Measurements from ENCODE around the gene GOLGA6L2. TPM values are rescaled to one million over a fixed set of nuclear protein-coding genes. Genes with fewer than 3 reads are reported as not detected.
A peak's percentile ranks its signal among the peaks of the same experiment; 100 is the strongest.

Gene GOLGA6L2
- total and polyA plus RNA-seq, 2 of the 13 experiments (the other 11 are each of a cell fraction or from before 2014, with no cell fraction given) = not detected

DNA sequence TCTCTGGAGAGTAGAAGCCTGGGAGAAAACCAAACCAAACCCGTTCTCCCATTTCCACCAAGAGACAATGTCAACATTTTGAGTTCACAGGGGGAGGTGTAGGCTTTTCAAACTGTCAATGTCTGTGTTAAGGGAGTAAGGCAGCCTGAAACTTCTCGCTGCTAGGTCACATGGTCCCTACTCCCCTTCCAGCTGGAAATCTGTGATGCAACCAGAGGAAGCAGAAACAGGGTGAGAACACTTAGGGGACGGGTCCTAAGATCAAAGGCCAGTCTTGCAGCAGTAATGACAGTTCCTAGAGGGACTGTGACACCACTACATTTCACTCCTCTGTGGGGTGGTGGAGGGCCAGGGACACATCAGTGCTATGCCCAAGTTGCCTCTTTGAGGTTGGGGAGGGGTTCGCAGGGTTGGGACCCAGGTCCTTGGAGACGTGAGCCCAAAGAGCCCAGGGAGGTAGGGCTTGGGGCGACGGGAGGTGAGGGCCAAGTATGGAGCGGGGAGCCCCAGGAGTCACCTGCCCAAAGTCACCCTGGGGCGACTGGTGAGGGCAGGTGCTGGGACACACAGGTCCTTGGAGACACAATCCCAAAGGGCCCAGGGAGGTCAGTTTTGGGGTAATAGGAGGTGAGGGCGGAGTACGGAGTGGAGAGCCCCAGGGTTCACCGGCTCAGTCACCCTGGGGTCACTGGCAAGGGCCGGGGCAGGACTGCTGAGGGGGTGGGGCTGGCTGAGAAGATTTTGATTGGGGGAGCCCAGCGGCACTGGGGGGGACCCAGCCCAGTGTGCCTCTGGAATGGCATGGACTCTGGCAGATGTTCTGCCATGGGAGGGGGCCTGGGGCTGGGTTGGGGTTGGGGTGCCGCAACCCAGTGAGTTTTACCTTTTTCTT, 582 bp downstream of the GOLGA6L2 start (continued):
- no peak for TF ChIP-seq JARID2 (CRISPR knock-in tag; IDR thresholded peaks at IDR 0.05; ENCODE audit: insufficient replicate concordance)
- TF ChIP-seq FOSL2 (CRISPR knock-in tag; IDR thresholded peaks at IDR 0.05) = peak; percentile 62; the same call in 1 of the 2 replicates
- no peak for TF ChIP-seq MAFK (conservative IDR thresholded peaks at IDR 0.05 in 1 of 2, IDR thresholded peaks at IDR 0.05 in 1 of 2; ENCODE audit: low read length in 2 of 2)
- TF ChIP-seq HOXA5 (CRISPR knock-in tag; IDR thresholded peaks at IDR 0.05) = no peak
- no peak for TF ChIP-seq KMT2A (CRISPR knock-in tag; IDR thresholded peaks at IDR 0.05)
- no peak for TF ChIP-seq TCF12 (IDR thresholded peaks at IDR 0.05)
- no peak for TF ChIP-seq TCF12 (CRISPR knock-in tag; IDR thresholded peaks at IDR 0.05)
- TF ChIP-seq GABPA (IDR thresholded peaks at IDR 0.05; ENCODE audit: low read depth, low read length) = no peak
- TF ChIP-seq GABPA (CRISPR knock-in tag; IDR thresholded peaks at IDR 0.05; ENCODE audit: low read depth) = peak; percentile 58; the same call in 1 of the 2 replicates
- TF ChIP-seq, protein P1, sequence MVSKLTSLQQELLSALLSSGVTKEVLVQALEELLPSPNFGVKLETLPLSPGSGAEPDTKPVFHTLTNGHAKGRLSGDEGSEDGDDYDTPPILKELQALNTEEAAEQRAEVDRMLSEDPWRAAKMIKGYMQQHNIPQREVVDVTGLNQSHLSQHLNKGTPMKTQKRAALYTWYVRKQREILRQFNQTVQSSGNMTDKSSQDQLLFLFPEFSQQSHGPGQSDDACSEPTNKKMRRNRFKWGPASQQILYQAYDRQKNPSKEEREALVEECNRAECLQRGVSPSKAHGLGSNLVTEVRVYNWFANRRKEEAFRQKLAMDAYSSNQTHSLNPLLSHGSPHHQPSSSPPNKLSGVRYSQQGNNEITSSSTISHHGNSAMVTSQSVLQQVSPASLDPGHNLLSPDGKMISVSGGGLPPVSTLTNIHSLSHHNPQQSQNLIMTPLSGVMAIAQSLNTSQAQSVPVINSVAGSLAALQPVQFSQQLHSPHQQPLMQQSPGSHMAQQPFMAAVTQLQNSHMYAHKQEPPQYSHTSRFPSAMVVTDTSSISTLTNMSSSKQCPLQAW (CRISPR knock-in tag; IDR thresholded peaks at IDR 0.05) = no peak
- TF ChIP-seq, protein P2, sequence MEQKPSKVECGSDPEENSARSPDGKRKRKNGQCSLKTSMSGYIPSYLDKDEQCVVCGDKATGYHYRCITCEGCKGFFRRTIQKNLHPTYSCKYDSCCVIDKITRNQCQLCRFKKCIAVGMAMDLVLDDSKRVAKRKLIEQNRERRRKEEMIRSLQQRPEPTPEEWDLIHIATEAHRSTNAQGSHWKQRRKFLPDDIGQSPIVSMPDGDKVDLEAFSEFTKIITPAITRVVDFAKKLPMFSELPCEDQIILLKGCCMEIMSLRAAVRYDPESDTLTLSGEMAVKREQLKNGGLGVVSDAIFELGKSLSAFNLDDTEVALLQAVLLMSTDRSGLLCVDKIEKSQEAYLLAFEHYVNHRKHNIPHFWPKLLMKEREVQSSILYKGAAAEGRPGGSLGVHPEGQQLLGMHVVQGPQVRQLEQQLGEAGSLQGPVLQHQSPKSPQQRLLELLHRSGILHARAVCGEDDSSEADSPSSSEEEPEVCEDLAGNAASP (CRISPR knock-in tag; IDR thresholded peaks at IDR 0.05; ENCODE audit: borderline replicate concordance) = no peak
- no peak for TF ChIP-seq NR2C2 (CRISPR knock-in tag; IDR thresholded peaks at IDR 0.05; ENCODE audit: borderline replicate concordance)
- TF ChIP-seq ZNF101 (CRISPR knock-in tag; IDR thresholded peaks at IDR 0.05; ENCODE audit: borderline replicate concordance, low read depth) = no peak
- TF ChIP-seq ZNF891 (CRISPR knock-in tag; IDR thresholded peaks at IDR 0.05) = no peak
- no peak for TF ChIP-seq KLF15 (CRISPR knock-in tag; IDR thresholded peaks at IDR 0.05; ENCODE audit: borderline replicate concordance)
- TF ChIP-seq ARNT (IDR thresholded peaks at IDR 0.05) = no peak
- TF ChIP-seq DNMT1 (CRISPR knock-in tag; IDR thresholded peaks at IDR 0.05) = no peak
- TF ChIP-seq, protein P3, sequence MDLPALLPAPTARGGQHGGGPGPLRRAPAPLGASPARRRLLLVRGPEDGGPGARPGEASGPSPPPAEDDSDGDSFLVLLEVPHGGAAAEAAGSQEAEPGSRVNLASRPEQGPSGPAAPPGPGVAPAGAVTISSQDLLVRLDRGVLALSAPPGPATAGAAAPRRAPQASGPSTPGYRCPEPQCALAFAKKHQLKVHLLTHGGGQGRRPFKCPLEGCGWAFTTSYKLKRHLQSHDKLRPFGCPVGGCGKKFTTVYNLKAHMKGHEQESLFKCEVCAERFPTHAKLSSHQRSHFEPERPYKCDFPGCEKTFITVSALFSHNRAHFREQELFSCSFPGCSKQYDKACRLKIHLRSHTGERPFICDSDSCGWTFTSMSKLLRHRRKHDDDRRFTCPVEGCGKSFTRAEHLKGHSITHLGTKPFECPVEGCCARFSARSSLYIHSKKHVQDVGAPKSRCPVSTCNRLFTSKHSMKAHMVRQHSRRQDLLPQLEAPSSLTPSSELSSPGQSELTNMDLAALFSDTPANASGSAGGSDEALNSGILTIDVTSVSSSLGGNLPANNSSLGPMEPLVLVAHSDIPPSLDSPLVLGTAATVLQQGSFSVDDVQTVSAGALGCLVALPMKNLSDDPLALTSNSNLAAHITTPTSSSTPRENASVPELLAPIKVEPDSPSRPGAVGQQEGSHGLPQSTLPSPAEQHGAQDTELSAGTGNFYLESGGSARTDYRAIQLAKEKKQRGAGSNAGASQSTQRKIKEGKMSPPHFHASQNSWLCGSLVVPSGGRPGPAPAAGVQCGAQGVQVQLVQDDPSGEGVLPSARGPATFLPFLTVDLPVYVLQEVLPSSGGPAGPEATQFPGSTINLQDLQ (CRISPR knock-in tag; IDR thresholded peaks at IDR 0.05) = no peak
- TF ChIP-seq SIN3B (IDR thresholded peaks at IDR 0.05; ENCODE audit: low read length) = no peak
- TF ChIP-seq ZMYM3 (CRISPR knock-in tag; IDR thresholded peaks at IDR 0.05) = no peak
- TF ChIP-seq BCL6 (CRISPR knock-in tag; IDR thresholded peaks at IDR 0.05) = peak; percentile 88
- TF ChIP-seq PAX8 (CRISPR knock-in tag; IDR thresholded peaks at IDR 0.05; ENCODE audit: borderline replicate concordance) = no peak
- TF ChIP-seq KLF12 (CRISPR knock-in tag; IDR thresholded peaks at IDR 0.05; ENCODE audit: borderline replicate concordance) = no peak
- no peak for TF ChIP-seq RBFOX2 (IDR thresholded peaks at IDR 0.05; ENCODE audit: low read depth, low read length)

Data from HepG2 (cell line).